ENCODE measurements around the gene ME1.
"Not testable (repeated sequence)": the region's sequence is repeated elsewhere in the genome, so short reads cannot be mapped to it uniquely, and the experiment has no call there.

Gene ME1

DNA sequence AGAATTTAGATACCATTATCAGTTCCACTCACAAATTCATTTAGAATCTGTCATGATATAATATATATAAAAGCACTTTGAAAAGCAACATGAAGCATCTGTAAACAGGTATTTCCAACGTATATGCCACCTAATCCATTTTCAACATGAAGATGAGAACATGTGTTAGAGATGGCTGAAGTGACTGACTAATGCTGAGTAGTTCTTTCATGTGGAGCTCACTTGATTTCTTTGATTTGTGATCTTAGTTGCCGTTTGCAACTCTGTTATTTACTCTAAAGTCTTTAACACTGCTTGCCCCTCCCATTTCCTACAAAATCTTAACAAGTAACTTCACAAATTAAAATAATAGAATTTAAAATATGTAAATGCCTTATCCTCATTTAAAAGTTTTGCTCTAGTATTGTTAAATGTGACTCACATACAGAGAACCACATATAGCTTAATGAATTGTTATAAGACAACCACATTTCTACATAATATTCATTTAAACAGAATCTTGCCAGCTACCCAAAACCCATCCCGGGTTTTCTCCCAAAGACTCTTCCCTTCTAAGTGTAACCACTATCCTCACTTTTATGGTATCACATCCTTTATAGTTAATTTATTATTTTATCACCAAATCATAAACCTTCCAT is 78.3 kb downstream of the ME1 start:
- DNase-seq, result no peak

DNA sequence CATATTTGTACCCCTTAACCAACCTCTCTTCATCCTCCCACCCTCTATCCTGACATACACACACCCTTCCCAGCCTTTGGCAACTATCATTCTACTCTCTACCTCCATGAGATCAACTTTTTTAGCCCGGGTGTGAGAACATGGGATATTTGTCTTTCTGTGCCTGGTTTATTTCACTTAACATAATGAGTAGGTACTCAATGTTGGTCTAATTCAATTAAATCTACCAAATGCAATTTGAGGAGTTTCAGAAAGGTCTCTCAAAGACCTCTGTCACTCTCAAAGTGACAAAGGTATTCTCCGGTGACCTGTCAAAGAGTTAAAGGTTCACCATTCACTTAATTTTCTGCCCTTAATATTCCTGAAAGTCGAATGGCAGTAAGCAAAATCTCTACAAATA is 87.7 kb downstream of the ME1 start:
- no peak for DNase-seq

DNA sequence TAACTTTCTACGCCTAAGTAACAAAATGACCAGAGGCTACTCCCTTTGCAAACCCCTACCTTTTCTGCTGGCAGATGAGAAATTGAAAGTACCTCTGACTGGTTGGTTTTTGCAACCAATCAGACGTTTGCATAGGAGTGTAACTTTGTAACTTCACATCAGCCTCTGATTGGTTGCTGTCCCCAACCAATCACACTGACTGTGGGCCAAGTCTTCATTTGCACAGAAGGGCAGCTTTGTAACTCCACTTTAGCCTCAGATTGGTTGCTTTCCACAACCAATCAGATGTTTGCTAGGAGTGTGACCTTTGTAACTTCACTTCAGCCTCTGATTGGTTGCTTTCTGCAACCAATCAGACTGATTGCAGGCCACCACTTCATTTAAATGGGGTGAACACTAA is 89.1 kb downstream of the ME1 start:
- no peak for DNase-seq

DNA sequence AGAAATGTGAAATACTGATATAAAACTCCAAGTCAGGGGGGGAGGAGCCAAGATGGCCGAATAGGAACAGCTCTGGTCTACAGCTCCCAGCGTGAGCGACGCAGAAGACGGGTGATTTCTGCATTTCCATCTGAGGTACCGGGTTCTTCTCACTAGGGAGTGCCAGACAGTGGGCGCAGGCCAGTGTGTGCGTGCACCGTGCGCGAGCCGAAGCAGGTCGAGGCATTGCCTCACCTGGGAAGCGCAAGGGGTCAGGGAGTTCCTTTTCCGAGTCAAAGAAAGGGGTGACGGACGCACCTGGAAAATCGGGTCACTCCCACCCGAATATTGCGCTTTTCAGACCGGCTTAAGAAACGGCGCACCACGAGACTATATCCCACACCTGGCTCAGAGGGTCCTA is 96.9 kb downstream of the ME1 start:
- DNase-seq, result not testable (repeated sequence)

DNA sequence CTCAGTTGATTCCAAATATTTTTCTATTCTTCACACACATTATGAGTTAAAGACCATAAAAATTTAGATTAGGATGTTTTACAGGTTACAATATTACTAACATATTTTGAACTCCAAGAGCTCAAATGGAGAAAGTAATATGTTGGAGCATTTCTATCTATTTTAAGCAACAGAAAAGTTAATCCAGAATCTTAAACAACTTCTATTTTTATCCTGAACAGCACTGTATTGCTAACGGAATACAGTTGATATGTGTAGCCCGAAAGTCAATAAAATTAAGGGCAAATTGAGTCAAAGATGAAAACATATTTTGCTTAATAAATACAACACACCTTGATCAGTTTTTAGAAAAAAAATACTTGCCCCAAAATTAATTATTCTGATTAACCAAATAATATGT is 97.4 kb downstream of the ME1 start:
- no peak for DNase-seq

DNA sequence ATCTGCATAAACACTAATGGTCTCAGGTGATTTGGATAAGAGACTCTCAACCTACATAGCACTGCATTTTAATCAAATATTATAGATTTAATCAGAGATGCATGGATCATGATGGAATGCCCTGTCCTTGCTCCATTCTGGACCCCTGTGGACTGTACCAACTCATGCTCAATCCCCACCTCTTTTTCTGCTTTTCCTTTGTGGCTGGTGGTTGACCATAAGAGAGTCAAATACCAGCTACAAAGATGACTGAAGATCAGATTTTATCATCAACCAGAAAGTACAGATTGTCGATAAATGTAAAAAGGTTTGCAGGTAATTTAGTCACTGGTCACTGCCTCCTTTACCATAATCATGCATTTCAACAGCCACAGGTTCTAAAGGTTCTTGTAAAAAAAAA is 116.2 kb downstream of the ME1 start:
- peak; percentile 13 for DNase-seq

DNA sequence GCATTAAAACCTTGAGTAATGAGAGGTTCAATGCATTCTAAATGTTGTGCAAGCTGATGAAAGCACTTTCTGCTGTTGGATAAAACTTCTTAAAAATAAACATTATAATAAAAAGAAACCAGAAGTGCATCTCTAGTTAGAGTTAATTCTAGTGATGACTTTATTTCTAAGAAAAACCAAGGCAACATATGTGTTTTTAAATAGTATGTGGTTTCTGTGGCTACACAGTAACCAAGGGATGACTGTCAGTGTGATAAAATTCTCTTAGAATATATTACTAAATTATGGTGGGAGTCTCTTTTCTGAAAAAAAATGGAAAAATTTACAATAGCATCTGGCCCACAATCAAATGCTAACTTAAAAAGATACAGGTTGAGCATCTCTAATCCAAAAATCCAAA is 117.0 kb downstream of the ME1 start:
- peak; percentile 5 for DNase-seq

DNA sequence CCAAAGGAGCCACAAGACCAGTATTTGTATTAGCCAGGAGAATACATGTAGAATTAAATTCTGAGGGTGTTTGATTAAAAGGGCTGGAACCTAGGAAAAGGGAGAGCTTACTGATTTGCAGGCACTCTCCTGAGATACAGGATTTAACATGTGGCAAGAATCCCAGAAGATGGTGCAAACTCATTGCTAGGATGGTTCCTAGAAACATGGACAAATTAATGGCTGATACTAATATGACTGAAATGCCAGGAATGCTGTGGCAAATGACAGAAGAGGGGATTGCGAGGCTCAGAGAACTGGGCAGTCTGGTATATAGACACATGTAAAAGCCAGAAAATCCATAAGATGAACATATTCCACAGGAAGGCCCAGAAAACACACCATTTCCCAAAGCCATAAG is 119.6 kb downstream of the ME1 start:
- DNase-seq, result no peak

DNA sequence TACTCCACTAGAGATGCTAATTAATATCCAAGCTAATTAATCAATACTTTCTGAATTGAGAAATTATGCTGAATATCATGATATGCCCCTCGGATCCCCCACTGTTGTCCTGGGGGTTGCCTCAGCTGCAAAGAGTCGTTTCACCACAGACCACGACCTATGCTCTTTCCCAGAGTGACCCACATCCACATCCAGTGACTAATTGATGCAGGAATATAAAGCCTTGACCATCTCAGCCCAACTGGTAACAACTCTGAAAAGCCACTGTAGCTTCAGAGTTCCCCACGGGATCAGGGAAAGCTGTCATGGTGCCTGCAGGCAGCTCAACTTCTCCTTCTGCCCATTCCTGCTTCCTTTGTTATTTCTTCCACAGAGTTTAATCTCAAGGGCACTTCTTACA is 120.8 kb downstream of the ME1 start:
- no peak for DNase-seq

DNA sequence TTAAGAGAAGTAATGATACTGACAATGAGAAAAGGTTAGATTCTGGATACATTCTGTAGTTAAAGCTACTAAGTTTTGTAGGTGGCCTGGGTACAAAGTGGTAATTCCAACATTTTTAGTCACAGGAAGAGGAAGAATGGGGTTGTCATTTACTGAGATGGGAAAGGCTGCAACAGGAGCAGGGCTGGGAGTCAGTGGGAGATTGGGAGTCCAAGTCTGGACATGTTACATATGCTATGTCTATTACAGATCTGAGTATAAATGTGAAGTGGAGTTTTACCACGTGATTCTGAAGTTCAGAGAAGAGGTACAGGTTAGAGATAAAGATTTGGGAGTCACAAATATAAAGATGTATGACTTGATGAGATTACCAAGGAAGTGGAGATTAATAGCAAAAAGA is 121.5 kb downstream of the ME1 start:
- no peak for DNase-seq

DNA sequence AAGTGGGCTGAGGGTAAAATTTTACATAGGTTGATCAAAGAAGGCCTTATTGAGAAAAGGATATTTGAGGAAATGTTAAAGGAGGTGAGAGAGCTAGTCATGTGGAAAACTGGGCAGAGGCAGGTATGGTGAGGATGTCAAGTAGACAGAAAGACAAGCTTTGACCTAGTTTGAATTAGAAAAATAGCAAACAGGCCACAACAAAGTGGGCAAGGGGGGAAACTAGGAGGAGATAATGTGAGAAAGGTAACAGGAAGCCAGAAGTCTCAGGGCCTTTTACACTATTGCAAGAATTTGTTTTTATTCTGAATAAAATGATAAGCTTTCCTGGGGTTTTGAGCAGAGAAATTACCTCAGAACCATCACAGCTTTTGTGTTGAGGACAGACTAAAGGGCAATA is 122.0 kb downstream of the ME1 start:
- DNase-seq, result no peak

DNA sequence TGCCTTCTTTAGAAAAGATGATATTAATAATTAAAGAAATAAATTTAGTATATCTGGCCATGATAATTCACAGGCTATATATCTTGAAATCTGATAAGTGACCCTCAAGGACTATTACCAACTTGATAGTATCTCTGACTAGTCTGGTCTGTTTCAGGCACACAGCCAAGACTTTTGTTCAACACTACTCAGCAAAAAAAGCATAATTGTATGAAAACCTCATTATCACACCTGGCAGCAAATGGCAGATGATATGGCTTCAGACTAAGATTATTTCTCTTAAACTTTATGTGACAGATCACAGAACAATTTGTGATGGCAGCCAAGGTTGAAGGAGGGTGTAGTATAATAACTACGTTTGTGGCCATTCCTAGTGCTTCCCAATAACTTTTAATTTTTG is 123.0 kb downstream of the ME1 start:
- no peak for DNase-seq

DNA sequence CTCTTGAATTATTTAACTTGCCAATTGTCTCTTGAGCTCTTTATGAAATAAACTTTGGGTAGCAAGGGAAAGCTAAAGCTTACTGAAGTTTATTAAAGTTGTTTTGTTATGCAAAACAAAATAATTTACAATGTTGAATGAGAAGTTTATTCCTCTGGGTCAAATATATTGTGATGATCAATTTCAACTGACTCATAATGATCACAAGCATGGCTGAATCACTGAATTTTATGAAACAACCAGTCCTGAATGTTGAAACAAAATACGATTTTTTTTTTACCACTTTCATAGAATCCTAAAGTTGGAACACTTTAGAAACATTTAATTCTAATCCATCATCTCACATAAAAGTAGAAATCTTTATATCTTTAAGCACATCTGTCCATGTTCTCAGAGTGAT is 127.4 kb downstream of the ME1 start:
- no peak for DNase-seq

DNA sequence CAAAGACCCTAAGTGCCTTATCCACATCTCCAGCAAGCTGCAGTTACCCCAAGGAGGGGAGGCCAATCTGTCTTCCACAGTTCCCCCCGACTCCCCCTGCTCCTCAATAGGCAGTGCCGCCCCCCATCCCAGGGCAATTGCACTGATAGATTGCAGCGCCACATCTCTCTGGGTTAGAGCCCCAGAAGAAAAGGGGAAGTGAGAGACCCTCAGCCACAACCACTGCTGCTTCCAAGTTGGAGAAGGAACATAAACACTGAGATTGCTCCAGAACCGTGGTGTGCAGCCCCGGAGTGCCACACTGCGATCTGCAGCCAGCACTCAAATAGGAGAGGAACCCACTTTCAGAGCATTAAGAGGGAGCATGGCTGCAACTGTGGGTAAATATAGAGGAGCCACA is 136.2 kb downstream of the ME1 start:
- no peak for DNase-seq

DNA sequence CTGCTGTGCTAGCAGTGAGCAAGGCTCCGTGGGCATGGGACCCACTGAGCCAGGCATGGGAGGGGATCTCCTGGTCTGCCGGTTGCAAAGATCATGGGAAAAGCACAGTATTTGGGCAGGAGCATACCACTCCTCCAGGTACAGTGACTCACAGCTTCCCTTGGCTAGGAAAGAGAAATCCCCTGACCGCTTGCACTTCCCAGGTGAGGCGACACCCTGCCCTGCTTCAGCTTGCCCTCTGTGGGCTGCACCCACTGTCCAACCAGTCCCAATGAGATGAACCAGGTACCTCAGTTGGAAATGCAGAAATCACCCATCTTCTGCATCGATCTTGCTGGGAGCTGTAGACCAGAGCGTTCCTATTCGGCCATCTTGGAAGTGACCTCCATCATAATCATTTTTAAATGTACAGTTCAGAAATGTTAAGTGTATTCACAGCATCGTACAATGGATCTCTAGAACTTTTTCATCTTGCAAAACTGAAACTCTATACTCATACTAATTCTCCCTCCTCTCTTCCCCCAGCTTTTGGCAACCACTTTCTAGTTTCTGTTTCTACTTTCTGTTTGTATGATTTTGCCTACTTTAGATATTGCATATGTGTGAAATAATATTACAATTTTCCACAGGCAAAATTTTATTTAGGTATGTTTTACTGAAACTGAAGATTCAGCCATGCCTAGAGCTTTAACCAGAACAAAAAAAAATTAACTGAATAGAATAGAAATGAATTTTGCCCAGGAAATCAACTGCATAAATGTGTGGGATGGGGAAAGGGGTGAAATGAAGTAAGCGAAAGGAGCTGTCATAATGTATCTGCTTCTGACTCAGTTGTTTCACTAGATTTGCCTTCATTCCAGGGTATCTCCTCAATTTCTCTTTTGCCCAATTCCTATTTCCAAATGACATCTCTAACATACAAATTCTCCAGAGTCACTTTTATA is 137.7 kb downstream of the ME1 start:
- DNase-seq, result peak; percentile 42

DNA sequence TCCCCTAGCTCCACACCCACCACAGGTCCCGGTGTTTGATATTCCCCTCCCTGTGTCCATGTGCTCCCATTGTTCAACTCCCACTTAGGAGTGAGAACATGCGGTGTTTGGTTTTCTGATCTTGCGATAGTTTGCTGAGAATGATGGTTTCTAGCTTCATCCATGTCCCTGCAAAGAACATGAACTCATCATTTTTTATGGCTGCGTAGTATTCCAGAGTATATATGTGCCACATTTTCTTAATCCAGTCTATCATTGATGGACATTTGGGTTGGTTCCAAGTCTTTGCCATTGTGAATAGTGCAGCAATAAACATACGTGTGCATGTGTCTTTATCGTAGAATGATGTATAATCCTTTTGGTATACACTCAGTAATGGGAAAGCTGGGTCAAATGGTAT is 143.6 kb downstream of the ME1 start:
- not testable (repeated sequence) for DNase-seq

DNA sequence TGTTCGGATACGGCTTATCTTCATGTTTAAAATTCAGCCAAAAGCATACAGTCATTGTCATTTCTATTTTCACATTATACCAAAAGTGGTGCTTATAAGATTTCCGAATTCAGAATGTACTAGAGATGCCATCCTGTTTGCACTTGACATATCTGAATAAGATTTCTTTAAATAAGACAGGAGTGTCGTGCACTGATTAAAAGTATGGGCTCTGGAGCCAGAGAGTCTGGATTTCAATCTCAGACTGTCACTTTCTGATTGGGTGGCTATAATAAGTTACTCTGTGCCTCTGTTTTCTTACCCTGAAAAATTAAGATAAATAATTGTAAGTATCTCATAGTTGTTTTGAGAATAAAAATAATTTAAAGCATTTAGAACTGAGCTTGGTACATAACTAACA is 144.9 kb downstream of the ME1 start:
- DNase-seq, result no peak

DNA sequence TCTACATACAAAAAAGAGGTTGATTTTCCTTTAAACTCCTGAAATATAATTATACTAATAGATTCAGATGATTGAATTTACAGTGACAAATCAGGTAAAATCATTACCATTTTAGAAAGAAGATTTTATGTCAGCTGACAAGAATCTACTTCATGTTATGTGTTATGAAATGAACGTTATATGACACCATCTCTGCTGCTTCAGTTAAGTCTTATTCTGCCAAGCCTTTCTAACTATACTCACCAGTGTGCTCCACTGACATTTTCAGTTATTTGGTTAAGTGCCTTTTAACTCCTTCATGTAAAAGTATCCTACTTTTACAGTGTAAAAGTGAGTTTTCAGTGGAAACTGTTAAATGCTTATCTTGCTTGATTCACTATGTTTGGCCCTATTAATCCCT is 157.3 kb downstream of the ME1 start:
- DNase-seq, result no peak

DNA sequence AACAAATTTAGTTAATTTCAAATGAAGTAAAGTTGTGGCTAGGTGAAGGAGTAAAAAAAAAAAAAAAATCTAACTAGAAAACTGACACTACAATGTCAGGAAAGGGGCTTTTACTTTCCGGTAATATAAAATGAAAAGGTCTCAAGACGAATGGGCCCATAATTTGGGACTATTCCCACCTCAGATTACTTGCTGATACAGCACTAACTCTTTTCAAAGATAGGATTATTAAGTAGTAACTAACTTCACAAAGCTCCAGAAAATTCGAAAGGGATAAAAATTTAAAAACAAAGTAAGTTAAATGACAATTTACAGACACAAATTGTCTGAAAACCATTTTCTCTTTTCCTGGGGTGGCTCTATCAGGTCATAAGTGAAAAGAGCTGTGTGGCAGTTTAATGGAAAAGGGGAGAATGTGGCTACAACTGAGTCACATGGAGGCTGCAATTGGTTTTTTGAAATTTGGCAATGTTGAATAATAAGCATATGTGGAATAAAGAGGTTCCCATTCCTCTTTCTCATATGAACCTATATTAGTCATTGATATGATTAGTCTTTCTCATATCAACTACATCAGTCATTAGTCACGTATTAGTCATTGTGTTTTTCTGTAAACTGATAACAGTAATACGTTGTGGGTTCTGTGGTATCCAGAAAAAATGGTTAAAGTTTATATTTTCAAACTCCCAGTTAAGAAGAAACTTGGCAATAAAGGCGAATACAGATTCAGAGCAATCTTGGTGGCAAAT is 159.7 kb downstream of the ME1 start:
- DNase-seq, result peak; percentile 9

DNA sequence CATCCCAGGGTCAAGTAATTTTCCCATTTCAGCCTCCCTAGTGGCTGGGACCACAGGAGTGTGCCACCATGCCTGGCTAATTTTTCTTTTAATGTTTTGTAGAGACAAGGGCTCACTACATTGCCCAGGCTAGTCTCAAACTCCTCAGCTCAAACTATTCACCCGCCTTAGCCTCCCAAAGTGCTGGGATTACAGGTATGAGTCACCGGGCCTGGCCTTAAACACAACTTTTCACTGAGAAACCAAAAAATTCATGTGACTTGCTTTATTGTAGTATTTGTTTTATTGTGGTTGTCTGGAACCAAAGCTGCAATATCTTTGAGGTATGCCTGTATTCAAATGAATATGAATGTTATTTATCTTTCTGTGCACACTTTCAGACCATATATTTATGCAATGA is 165.5 kb downstream of the ME1 start:
- DNase-seq, result peak; percentile 1

DNA sequence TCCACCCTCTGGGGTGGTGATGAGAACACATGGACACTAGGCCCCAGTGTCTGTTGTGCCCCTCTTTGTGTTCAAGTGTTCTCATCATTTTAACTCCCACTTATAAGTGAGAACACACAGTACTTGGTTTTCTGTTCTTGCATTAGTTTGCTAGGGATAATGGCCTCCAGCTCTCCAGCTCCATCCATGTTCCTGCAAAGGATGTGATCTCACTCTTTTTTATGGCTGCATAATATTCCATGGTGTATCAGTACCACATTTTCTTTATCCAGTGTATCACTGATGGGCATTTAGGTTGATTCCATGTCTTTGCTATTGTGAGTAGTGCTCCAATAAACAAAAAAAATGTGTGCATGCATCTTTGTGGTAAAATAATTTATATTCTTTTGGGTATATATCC is 170.3 kb downstream of the ME1 start:
- DNase-seq, result no peak

DNA sequence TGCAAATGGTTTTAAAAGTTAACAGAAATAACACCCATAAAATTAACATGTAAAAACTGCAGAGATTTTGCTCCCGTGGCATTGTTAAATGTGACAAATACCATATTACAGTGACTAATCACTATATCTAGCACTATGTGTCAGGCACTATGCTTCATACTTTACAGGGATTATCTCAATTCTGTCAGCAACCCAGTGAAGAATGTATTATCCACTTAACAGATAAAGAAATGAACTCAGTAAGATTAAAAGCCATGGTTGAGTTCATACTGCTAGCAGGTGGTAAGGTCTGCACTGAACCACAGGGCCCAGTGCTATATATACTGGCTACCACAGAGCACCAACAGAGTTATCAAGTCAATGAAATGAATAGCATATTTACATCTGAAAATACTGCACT is 172.3 kb downstream of the ME1 start:
- DNase-seq, result no peak

DNA sequence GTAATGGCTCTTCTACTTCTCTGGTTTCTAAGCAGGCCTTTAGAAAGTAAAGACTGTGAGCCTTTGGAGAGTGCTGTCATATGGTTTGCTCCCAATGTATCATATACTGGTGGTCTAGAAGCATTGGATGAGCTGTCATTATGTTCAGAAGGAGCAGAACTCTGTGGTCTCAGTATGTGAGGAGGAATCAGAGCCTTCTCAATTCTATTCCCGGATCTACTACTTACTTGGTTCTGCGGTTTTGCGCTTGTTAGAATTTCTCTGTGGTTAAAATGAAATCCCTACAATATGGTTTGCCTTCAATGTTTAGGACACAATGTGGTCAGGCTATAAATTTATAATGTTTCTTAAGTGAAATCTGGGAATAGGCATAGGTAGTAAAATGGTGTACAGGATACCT is 173.1 kb downstream of the ME1 start:
- no peak for DNase-seq

DNA sequence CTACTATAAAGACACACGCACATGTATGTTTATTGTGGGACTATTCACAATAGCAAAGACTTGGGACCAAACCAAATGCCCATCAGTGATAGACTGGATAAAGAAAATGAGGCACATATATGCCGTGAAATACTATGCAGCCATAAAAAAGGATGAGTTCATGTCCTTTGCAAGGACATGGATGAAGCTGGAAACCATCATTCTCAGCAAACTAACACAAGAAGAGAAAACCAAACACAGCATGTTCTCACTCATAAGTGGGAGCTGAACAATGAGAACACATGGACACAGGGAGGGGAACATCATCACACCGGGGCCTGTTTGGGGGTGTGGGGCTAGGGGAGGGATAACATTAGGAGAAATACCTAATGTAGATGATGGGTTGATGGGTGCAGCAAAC is 174.1 kb downstream of the ME1 start:
- DNase-seq, result not testable (repeated sequence)
